Measurements from ENCODE around the gene EME2. TPM values are rescaled to one million over a fixed set of nuclear protein-coding genes. Genes with fewer than 3 reads are reported as not detected.

EME2 gene
- polyA plus RNA-seq, 1 experiment, result 2.4 TPM

- POLR2A ChIA-PET, result no interaction called here
- no peaks in the 10 kb centered on the region for H3K27me3 ChIP-seq (ENCODE audit: control insufficient read depth, insufficient read depth, low read length)
- H3K27ac ChIP-seq (ENCODE audit: low read depth, low read length), result no peak overlapping the region
- CTCF ChIA-PET, result no interaction called here
- no peak for DNase-seq (ENCODE audit: low read depth, low spot score)
- no peak overlapping the region for H3K4me3 ChIP-seq (ENCODE audit: low read depth, low read length)
- no peaks in the 10 kb centered on the region; the same call in 1 of the 2 replicates for H3K9me3 ChIP-seq (ENCODE audit: control insufficient read depth, insufficient read depth, low read length)
- no peak for TF ChIP-seq CTCF (IDR thresholded peaks at IDR 0.05; ENCODE audit: low read depth, low read length)
Observed at GRCh38 chr16:1820096-1820945, 47.7 kb downstream of the EME2 start.

- POLR2A ChIA-PET, result no interaction called here
- no peaks in the 10 kb centered on the region; the same call in 1 of the 2 replicates for H3K9me3 ChIP-seq (ENCODE audit: control insufficient read depth, insufficient read depth, low read length)
- no peak for DNase-seq (ENCODE audit: low read depth, low spot score)
- no peaks in the 10 kb centered on the region for H3K27me3 ChIP-seq (ENCODE audit: control insufficient read depth, insufficient read depth, low read length)
- CTCF ChIA-PET, result no interaction called here
- H3K27ac ChIP-seq (ENCODE audit: low read depth, low read length), result no peak overlapping the region
- no peak for TF ChIP-seq CTCF (IDR thresholded peaks at IDR 0.05; ENCODE audit: low read depth, low read length)
- H3K4me3 ChIP-seq (ENCODE audit: low read depth, low read length), result no peak overlapping the region
Observed at GRCh38 chr16:1820946-1821290, 48.3 kb downstream of the EME2 start.

GRCh38 chr16:1821861-1822611, 49.4 kb downstream of the EME2 start:
- no peak overlapping the region for H3K27ac ChIP-seq (ENCODE audit: low read depth, low read length)
- no peak for TF ChIP-seq CTCF (IDR thresholded peaks at IDR 0.05; ENCODE audit: low read depth, low read length)
- no peak for DNase-seq (ENCODE audit: low read depth, low spot score)
- no peaks in the 10 kb centered on the region for H3K27me3 ChIP-seq (ENCODE audit: control insufficient read depth, insufficient read depth, low read length)
- H3K4me3 ChIP-seq (ENCODE audit: low read depth, low read length), result no peak overlapping the region
- ChIA-PET POLR2A (no interaction called here), CTCF (no interaction called here)
- no peaks in the 10 kb centered on the region; the same call in 1 of the 2 replicates for H3K9me3 ChIP-seq (ENCODE audit: control insufficient read depth, insufficient read depth, low read length)

DNA sequence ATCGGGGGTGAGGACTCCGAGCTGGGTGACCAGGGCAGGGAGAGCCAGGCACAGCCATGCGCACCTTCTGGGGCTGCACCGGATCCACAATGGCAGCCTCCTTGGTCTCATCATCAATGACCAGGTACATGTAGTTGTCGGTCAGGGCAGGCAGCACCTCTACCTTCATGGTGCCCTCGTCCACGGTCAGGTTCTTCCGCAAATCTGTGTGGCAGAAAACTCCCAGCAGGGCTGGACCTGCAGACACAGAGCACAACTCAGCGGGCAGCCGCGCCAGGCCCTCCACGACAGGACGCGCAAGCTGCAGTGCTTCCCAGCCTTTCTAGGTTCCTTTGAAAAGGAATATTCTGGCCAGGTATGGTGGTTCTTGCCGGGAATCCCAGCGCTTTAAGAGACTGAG, 50.2 kb downstream of the EME2 start:
- H3K27me3 ChIP-seq (ENCODE audit: control insufficient read depth, insufficient read depth, low read length), result no peaks in the 10 kb centered on the region
- TF ChIP-seq CTCF (IDR thresholded peaks at IDR 0.05; ENCODE audit: low read depth, low read length), result no peak
- no peak overlapping the region for H3K4me3 ChIP-seq (ENCODE audit: low read depth, low read length)
- no peak for DNase-seq (ENCODE audit: low read depth, low spot score)
- POLR2A ChIA-PET, result no interaction called here
- peaks cover 3% of the 10 kb centered on the region; the same call in 1 of the 2 replicates for H3K9me3 ChIP-seq (ENCODE audit: control insufficient read depth, insufficient read depth, low read length)
- no peak overlapping the region for H3K27ac ChIP-seq (ENCODE audit: low read depth, low read length)
- CTCF ChIA-PET, result interaction anchor here (0.6 to 1.0 kb wide), 3 partner anchors 9 to 49 kb away, joined by 3 to 9 read pairs (median 4); no protein-coding TSS in a partner anchor

DNA sequence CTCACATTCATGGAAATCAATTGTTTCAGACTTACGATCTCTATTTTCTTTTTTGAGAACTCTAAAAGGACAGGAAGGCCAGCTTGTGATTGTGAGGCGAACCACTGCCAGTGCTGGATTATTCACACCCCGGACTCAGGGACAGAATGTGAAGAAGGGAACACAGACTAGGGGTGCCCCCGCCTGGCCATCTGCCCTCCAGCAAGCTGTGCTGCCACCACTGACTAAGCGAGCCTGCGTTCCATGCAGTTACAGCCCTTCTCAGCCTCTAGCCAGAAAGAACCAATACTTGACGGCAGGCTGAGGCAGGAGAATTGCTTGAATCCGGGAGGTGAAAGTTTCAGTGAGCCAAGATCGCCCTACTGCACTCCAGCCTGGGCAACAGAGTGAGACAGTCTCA, 51.2 kb downstream of the EME2 start:
- DNase-seq (ENCODE audit: low read depth, low spot score), result peak; percentile 21
- CTCF ChIA-PET, result interaction anchor here (0.6 to 1.1 kb wide), 7 partner anchors 10 to 183 kb away, joined by 3 to 9 read pairs (median 4); no protein-coding TSS in a partner anchor

More for the DNA sequence above, 51.2 kb downstream of the EME2 start:
- no peak overlapping the region for H3K27ac ChIP-seq (ENCODE audit: low read depth, low read length)
- TF ChIP-seq CTCF (IDR thresholded peaks at IDR 0.05; ENCODE audit: low read depth, low read length), result peak; percentile 35
- peaks cover 3% of the 10 kb centered on the region; the same call in 1 of the 2 replicates for H3K9me3 ChIP-seq (ENCODE audit: control insufficient read depth, insufficient read depth, low read length)
- POLR2A ChIA-PET, result interaction anchor here (1.5 kb wide), 1 partner anchor 41 kb away, joined by 5 read pairs; the partner anchor contains the start of genes NUBP2 and SPSB3
- H3K27me3 ChIP-seq (ENCODE audit: control insufficient read depth, insufficient read depth, low read length), result no peaks in the 10 kb centered on the region
- H3K4me3 ChIP-seq (ENCODE audit: low read depth, low read length), result no peak overlapping the region
